Endometrial microvascular endothelial cells (primary cell): Measurements from ENCODE around the gene TRAF2. TPM values are rescaled to one million over a fixed set of nuclear protein-coding genes. Genes with fewer than 3 reads are reported as not detected.
"Not testable (repeated sequence)": the region's sequence is repeated elsewhere in the genome, so short reads cannot be mapped to it uniquely, and the experiment has no call there.

Experiments
- in situ Hi-C: cut with HindIII; loops from 2 replicates; pipeline ENCODE4 v1.10.0; 2017; ENCODE audit warnings: low sequenced_read_pairs, low pct_unique_long_range_greater_than_20kb; ENCODE audit errors: inconsistent ontology term
- total RNA-seq: library from RNA; depleted of rRNA; stranded (reverse); fragments of >200 nt; gene quantifications from one replicate; pipeline ENCODE4 v1.2.3, GENCODE V29; 2015; ENCODE audit errors: inconsistent ontology term

The TRAF2 gene
- total RNA-seq, 1 donor from 2014 or later = 16.7 TPM

DNA sequence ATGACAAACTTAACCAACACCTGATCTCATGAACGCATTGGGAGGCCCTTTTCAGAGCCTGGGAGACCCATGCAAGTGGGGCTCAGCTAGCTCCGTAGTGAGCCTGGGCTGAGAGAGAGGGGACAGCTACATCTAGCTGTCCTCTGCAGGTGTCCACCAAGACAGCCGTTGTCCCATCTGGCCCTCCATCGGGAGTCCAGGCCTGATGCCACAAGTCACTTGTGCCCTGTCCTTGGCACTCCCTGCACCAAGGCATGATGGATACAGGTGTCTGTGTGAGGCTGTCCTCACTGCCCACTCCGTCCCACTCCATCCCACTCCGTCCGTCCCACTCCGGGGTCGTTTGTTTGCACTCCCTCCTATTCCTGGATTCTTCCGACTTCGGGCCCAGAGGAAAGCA lies 17.7 kb upstream of the TRAF2 start:
- in situ Hi-C loops = no loop called here

GRCh38 chr9:136869611-136870010 lies 16.7 kb upstream of the TRAF2 start:
- in situ Hi-C loops = not testable (repeated sequence)

- in situ Hi-C loops = no loop called here
Measured at GRCh38 chr9:136875155-136875554, 11.2 kb upstream of the TRAF2 start.

GRCh38 chr9:136876476-136876875 lies 9.8 kb upstream of the TRAF2 start:
- in situ Hi-C loops = no loop called here

DNA sequence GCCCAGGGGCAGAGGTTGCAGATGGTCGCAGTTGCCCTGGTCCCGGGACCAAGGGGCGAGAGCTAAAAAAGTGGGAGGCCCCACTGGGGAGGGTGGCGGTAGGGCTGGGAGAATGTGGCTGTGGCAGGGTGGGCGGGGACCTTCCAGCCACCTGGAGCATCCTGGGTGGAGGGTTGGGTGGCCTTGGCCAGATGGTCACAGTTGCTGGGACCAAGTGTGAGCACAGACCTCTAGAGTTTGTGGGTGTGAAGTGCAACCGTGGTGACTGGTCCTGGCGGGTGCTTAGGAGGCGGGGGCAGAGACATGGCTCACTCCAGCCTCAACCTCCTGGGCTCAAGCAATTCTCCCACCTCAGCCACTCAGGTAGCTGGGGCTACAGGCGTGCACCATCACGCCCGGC lies 5.7 kb upstream of the TRAF2 start:
- in situ Hi-C loops = no loop called here

GRCh38 chr9:136881691-136882108 lies 4.6 kb upstream of the TRAF2 start:
- in situ Hi-C loops = no loop called here

GRCh38 chr9:136882109-136882946 lies 4.0 kb upstream of the TRAF2 start:
- in situ Hi-C loops = no loop called here

DNA sequence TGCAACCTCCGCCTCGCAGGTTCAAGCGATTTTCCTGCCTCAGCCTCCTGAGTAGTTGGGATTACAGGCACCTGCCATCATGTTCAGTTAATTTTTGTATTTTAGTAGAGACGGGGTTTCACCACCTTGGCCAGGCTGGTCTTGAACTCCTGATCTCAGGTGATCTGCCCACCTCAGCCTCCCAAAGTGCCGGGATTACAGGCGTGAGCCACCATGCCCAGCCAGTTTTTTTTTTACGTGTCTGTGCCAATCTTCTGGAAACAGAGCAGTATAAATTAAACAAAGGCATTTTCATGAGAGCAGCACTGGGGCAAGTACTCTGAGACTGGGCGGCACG lies 3.4 kb upstream of the TRAF2 start:
- in situ Hi-C loops = not testable (repeated sequence)

DNA sequence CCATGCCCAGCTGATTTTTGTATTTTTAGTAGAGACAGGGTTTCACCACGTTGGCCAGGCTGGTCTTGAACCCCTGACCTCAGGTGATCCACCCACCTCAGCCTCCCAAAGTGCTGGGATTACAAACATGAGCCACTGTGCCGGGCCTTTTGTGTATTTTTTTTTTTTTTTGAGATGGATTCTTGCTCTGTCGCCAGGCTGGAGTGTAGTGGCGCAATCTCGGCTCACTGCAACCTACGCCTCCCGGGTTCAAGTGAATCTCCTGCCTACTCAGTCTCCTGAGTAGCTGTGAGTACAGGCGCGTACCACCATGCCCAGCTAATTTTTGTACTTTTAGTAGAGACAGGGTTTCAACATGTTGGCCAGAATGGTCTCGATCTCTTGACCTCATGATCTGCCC lies 2.6 kb upstream of the TRAF2 start:
- in situ Hi-C loops = not testable (repeated sequence)

- in situ Hi-C loops = no loop called here
Measured at GRCh38 chr9:136886610-136887597, 588 bp downstream of the TRAF2 start.

- in situ Hi-C loops = no loop called here
Measured at GRCh38 chr9:136888454-136888853, 2.1 kb downstream of the TRAF2 start.

- in situ Hi-C loops = no loop called here
Measured at GRCh38 chr9:136889858-136890257, 3.5 kb downstream of the TRAF2 start.

DNA sequence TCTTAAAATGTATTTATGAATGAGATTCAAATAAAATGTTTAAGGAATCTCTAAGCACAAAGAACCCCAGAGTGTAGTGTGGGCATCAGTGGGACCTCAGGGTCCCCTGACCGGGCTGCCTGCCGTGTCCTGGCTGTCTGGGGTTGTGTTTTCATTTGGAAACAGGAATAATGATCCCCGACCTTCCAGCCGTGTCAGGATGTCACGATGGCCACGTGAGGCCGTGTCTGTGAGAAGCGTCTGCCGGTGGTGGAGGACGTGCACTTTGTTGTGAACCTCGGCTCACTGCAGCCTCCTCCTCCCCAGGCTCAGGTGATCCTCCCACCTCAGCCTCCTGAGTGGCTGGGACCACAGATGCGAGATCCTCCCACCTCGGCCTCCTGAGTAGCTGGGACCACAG lies 4.3 kb downstream of the TRAF2 start:
- in situ Hi-C loops = no loop called here

DNA sequence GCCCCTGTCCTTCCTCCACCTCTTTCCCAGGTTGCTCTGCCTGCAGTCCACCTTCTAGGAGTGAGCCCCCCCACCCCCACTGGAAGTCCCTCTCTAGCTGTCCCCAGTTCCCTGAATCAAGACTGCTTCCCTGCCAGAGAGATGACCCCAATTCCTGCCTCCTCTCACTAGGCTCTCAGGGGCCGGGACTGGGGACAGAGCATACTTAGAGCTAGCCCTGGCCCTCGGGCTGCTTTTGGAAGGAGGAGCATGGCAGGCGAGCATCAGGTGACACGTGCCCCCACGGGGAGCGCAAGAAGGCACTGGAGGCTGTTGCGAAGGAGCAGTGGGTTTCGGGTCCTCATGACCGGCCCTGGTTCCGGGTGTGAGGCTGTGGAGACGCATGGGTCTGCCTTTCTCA lies 9.7 kb downstream of the TRAF2 start:
- in situ Hi-C loops = no loop called here

DNA sequence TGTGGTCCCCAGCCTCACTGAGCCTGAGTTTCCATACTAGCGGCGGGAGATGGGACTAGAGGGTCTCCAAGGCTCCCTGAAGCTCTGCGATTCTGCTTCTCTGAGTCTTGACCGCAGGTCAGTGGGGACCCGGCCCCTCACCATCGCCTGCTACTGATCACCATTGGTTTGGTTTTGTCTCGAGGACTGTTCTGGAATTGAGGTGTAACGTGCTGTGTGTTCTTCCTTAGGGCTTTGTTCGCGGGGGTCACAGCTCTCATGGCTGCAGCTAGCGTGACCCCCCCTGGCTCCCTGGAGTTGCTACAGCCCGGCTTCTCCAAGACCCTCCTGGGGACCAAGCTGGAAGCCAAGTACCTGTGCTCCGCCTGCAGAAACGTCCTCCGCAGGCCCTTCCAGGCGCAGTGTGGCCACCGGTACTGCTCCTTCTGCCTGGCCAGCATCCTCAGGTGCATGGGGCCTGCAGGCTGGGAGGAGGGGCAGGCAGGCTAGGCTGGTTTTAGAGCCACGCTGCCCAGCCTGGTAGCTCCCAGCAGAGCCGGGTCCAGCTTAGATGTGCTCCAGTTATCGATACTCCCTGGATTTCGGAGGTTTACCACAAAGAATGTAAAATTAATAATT lies 12.3 kb downstream of the TRAF2 start:
- in situ Hi-C loops = no loop called here

GRCh38 chr9:136899196-136899595 lies 12.9 kb downstream of the TRAF2 start:
- in situ Hi-C loops = no loop called here

- in situ Hi-C loops = no loop called here
Measured at GRCh38 chr9:136900556-136900955, 14.2 kb downstream of the TRAF2 start.

GRCh38 chr9:136900988-136901515 lies 14.7 kb downstream of the TRAF2 start:
- in situ Hi-C loops = no loop called here

- in situ Hi-C loops = no loop called here
Measured at GRCh38 chr9:136901516-136902258, 15.4 kb downstream of the TRAF2 start.
